CD14-positive monocyte (primary cell): ENCODE results near the gene ZNF385D. TPM values are rescaled to one million over a fixed set of nuclear protein-coding genes. Genes with fewer than 3 reads are reported as not detected.

ENCODE experiments used
- DNase-seq, 3 donors: peaks; one replicate each; pipeline ENCODE4 v3.0.0-alpha.2; 2011 to 2022
- H2AFZ ChIP-seq: 2 replicates; pipeline ENCODE4 v1.6.0; 2012; ENCODE audit warnings: mild to moderate bottlenecking, low read depth, low read length, inconsistent platforms; ENCODE audit not compliant: insufficient read depth, poor library complexity, severe bottlenecking
- H3K27ac ChIP-seq, 2 donors: 1 replicate in 1 of 2; 2 replicates in 1 of 2; pipeline ENCODE4 v1.5.1; 2012 to 2013; ENCODE audit warnings: low read length in 2 of 2, control low read depth in 1 of 2, inconsistent platforms in 1 of 2, low read depth in 1 of 2, mild to moderate bottlenecking in 1 of 2
- H3K27me3 ChIP-seq, 2 donors: one replicate each; pipeline versions ENCODE4 v1.6.0 to v1.6.1; 2011 to 2013; ENCODE audit warnings: low read length in 2 of 2; ENCODE audit not compliant: control insufficient read depth in 2 of 2, insufficient read depth in 2 of 2
- H3K36me3 ChIP-seq, 2 donors: replicated peaks in 1 of 2; 1 replicate in 1 of 2; 2 replicates in 1 of 2; pipeline versions ENCODE4 v1.5.1 to v1.6.1; 2012 to 2013; ENCODE audit warnings: low read length in 2 of 2, control low read depth in 1 of 2, inconsistent platforms in 1 of 2, mild to moderate bottlenecking in 1 of 2; ENCODE audit not compliant: insufficient read depth in 2 of 2, control insufficient read depth in 1 of 2
- H3K4me1 ChIP-seq, 2 donors: 1 replicate in 1 of 2; 2 replicates in 1 of 2; pipeline versions ENCODE4 v1.5.1 to v1.6.1; 2012 to 2013; ENCODE audit warnings: low read length in 2 of 2, control low read depth in 1 of 2, inconsistent platforms in 1 of 2, mild to moderate bottlenecking in 1 of 2, moderate library complexity in 1 of 2; ENCODE audit not compliant: insufficient read depth in 2 of 2, control insufficient read depth in 1 of 2
- H3K4me2 ChIP-seq: replicated peaks from 2 replicates; pipeline ENCODE3; 2012; ENCODE audit warnings: low read length, moderate library complexity, mild to moderate bottlenecking; ENCODE audit not compliant: poor library complexity, severe bottlenecking; ENCODE audit errors: extremely low read depth
- H3K4me3 ChIP-seq, 3 experiments: fragments of 200-600 bp in 1 of 3; sonication (generic) in 1 of 3; replicated peaks in 1 of 3; 1 replicate in 2 of 3; 2 replicates in 1 of 3; pipeline ENCODE4 v1.5.1; 2011 to 2013; ENCODE audit warnings: low read length in 3 of 3, mild to moderate bottlenecking in 3 of 3, control low read depth in 2 of 3, low read depth in 2 of 3, inconsistent platforms in 1 of 3, moderate library complexity in 1 of 3
- H3K79me2 ChIP-seq: 2 replicates; pipeline ENCODE4 v1.6.0; 2012; ENCODE audit warnings: mild to moderate bottlenecking, control low read depth, inconsistent platforms, low read length, moderate library complexity; ENCODE audit not compliant: insufficient read depth
- H3K9ac ChIP-seq: 2 replicates; pipeline ENCODE4 v1.6.0; 2017; ENCODE audit warnings: low read length, mild to moderate bottlenecking; ENCODE audit not compliant: insufficient read depth, poor library complexity, severe bottlenecking
- H3K9me3 ChIP-seq, 2 donors: replicated peaks in 1 of 2; 1 replicate in 1 of 2; 2 replicates in 1 of 2; pipeline versions ENCODE4 v1.5.1 to v1.6.1; 2012 to 2013; ENCODE audit warnings: low read length in 2 of 2, control low read depth in 1 of 2; ENCODE audit not compliant: control insufficient read depth in 1 of 2, insufficient read depth in 1 of 2
- H4K20me1 ChIP-seq: 2 replicates; pipeline ENCODE4 v1.6.0; 2012; ENCODE audit warnings: mild to moderate bottlenecking, low read length, control low read depth, moderate library complexity; ENCODE audit not compliant: insufficient read depth
- H3K27ac Mint-ChIP-seq, 7 donors: one replicate each; pipeline ENCODE4 v1.8.0; 2020; ENCODE audit warnings: mild to moderate bottlenecking in 7 of 7, mixed read lengths in 7 of 7, moderate library complexity in 6 of 7, inconsistent platforms in 2 of 7
- H3K27me3 Mint-ChIP-seq, 3 donors: one replicate each; pipeline ENCODE4 v1.8.0; 2021 to 2022; ENCODE audit warnings: low read depth in 3 of 3, mild to moderate bottlenecking in 3 of 3, mixed read lengths in 3 of 3, moderate library complexity in 3 of 3, inconsistent platforms in 1 of 3
- H3K36me3 Mint-ChIP-seq, 2 donors: one replicate each; pipeline ENCODE4 v1.8.0; 2020; ENCODE audit warnings: mixed read lengths in 2 of 2, inconsistent platforms in 1 of 2, mild to moderate bottlenecking in 1 of 2
- H3K4me1 Mint-ChIP-seq: one replicate; pipeline ENCODE4 v1.8.0; 2020; ENCODE audit warnings: mild to moderate bottlenecking, mixed read lengths
- H3K4me3 Mint-ChIP-seq, 2 donors: one replicate each; pipeline ENCODE4 v1.8.0; 2020; ENCODE audit warnings: mild to moderate bottlenecking in 2 of 2, mixed read lengths in 2 of 2, moderate library complexity in 1 of 2
- H3K9me3 Mint-ChIP-seq, 7 donors: one replicate each; pipeline ENCODE4 v1.8.0; 2020 to 2022; ENCODE audit warnings: mixed read lengths in 7 of 7, mild to moderate bottlenecking in 6 of 7, moderate library complexity in 6 of 7, inconsistent platforms in 2 of 7
- WGBS: methylation state at CpG from one replicate; pipeline ENCODE4 v1.1.5; 2013; ENCODE audit warnings: missing lambda C conversion rate; ENCODE audit not compliant: insufficient coverage; 5-methylcytosine and 5-hydroxymethylcytosine counted together
- intact Hi-C, 2 donors: fragments of 100-400 bp; cut with micrococcal nuclease; formaldehyde crosslinking; loops; one replicate each; pipeline versions ENCODE4 v1.15.0 to v1.15.1; 2023
- polyA plus RNA-seq, 3 donors: library from polyadenylated mRNA; depleted of rRNA in 1 of 3; unstranded in 2 of 3; stranded (reverse) in 1 of 3; fragments of 300-500 nt in 2 of 3; fragments of >200 nt in 1 of 3; fragmentation: Illumina TruSeq in 2 of 3; gene quantifications; 1 replicate in 2 of 3; 2 replicates in 1 of 3; pipeline ENCODE4 v1.2.3, GENCODE V29; 2012 to 2021
- TF ChIP-seq, protein P1 (sequence below): fragments of 200-600 bp; IDR thresholded peaks from one replicate; pipeline ENCODE4 v1.8.0; 2022; ENCODE audit warnings: antibody characterized with exemption, mild to moderate bottlenecking

The ZNF385D gene
- polyA plus RNA-seq, 3 donors, result not detected

DNA sequence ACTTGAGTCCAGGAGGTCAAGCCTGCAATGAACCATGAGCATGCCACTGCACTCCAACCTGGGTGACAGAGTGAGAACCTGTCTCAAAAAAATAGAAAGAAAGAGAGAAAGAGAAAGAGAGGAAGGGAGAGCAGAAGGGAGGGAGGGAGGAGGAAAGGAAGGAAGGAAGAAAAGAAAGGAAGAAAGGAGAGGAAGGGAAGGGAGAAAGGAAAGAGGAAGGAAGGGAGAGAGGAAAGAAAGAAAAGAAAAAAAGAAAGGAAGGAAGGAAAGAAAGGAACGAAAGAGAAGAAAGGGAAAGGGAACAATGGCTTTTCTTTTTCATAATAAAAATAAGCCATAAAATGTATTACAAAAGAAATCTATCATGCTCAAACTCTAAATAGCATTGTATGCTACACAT, 116.9 kb downstream of the ZNF385D start:
- H3K4me3 Mint-ChIP-seq, result no peak overlapping the region
- Histone ChIP-seq H4K20me1 (no peaks in the 10 kb centered on the region), H3K9ac (no peak overlapping the region), H3K36me3 (no peaks in the 10 kb centered on the region), H3K79me2 (no peaks in the 10 kb centered on the region), H3K9me3 (no peaks in the 10 kb centered on the region), H3K4me1 (no peaks in the 10 kb centered on the region), H3K4me3 (no peak overlapping the region), H2AFZ (no peak overlapping the region), H3K27ac (no peak overlapping the region), H3K4me2 (no peak overlapping the region), H3K27me3 (no peaks in the 10 kb centered on the region)
- no peak for DNase-seq
- no peaks in the 10 kb centered on the region for H3K4me1 Mint-ChIP-seq
- no peaks in the 10 kb centered on the region for H3K27me3 Mint-ChIP-seq
- peaks cover 0 to 12% (median 2%) of the 10 kb centered on the region in 7 donors for H3K9me3 Mint-ChIP-seq
- intact Hi-C loops, result no loop called here
- no peaks in the 10 kb centered on the region for H3K36me3 Mint-ChIP-seq
- TF ChIP-seq, protein P1, sequence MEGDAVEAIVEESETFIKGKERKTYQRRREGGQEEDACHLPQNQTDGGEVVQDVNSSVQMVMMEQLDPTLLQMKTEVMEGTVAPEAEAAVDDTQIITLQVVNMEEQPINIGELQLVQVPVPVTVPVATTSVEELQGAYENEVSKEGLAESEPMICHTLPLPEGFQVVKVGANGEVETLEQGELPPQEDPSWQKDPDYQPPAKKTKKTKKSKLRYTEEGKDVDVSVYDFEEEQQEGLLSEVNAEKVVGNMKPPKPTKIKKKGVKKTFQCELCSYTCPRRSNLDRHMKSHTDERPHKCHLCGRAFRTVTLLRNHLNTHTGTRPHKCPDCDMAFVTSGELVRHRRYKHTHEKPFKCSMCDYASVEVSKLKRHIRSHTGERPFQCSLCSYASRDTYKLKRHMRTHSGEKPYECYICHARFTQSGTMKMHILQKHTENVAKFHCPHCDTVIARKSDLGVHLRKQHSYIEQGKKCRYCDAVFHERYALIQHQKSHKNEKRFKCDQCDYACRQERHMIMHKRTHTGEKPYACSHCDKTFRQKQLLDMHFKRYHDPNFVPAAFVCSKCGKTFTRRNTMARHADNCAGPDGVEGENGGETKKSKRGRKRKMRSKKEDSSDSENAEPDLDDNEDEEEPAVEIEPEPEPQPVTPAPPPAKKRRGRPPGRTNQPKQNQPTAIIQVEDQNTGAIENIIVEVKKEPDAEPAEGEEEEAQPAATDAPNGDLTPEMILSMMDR, result no peak
- H3K27ac Mint-ChIP-seq, result no peak overlapping the region
- no CpG with 5 or more reads among the region's 1 CpG for WGBS

DNA sequence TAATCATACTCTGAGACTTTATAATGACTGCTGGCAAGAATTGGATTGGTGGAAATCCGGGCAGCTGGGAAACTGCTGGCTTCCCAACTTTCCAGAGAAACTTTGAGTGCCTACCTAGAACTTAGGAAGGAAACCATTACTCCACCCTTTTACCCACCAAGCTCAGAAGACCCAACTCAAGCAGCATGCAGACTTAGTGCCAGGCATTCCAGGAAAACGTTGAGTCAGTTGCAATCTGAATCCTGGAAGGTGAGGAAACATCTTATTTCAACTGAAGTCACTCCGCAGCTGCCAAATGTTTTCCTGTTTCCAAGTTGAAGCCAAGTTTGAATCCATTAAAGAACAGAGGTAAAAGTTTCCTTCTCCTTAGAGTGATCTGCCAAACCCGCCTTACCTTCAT, 126.5 kb downstream of the ZNF385D start:
- DNase-seq, result no peak
- Histone ChIP-seq H3K27me3 (no peaks in the 10 kb centered on the region), H3K9ac (no peak overlapping the region), H3K27ac (no peak overlapping the region), H3K4me1 (no peaks in the 10 kb centered on the region), H3K36me3 (no peaks in the 10 kb centered on the region), H3K4me2 (no peak overlapping the region), H2AFZ (no peak overlapping the region), H3K4me3 (no peak overlapping the region), H3K79me2 (no peaks in the 10 kb centered on the region), H4K20me1 (no peaks in the 10 kb centered on the region), H3K9me3 (no peaks in the 10 kb centered on the region)
- WGBS, result 55% methylated on average over 2 of the region's 4 CpGs
- intact Hi-C loops, result no loop called here
- TF ChIP-seq, protein P1, result no peak
- Mint-ChIP-seq H3K9me3 (peaks cover 0 to 5% (median 0%) of the 10 kb centered on the region in 7 donors), H3K27ac (no peak overlapping the region), H3K36me3 (no peaks in the 10 kb centered on the region), H3K4me1 (no peaks in the 10 kb centered on the region), H3K27me3 (peaks cover 0 to 2% (median 0%) of the 10 kb centered on the region in 3 donors), H3K4me3 (no peak overlapping the region)
